GM12873 (cell line): Measurements from ENCODE around the gene ZC2HC1B.

Experiments
- TF ChIP-seq, protein P1 (sequence below): IDR thresholded peaks from 2 replicates; pipeline ENCODE4 v1.5.1; 2012; ENCODE audit warnings: low read depth, mild to moderate bottlenecking, moderate library complexity, low read length, control low read depth; ENCODE audit not compliant: insufficient read depth; ENCODE audit errors: missing control alignments

The ZC2HC1B gene, protein sequence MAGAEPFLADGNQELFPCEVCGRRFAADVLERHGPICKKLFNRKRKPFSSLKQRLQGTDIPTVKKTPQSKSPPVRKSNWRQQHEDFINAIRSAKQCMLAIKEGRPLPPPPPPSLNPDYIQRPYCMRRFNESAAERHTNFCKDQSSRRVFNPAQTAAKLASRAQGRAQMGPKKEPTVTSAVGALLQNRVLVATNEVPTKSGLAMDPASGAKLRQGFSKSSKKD

DNA sequence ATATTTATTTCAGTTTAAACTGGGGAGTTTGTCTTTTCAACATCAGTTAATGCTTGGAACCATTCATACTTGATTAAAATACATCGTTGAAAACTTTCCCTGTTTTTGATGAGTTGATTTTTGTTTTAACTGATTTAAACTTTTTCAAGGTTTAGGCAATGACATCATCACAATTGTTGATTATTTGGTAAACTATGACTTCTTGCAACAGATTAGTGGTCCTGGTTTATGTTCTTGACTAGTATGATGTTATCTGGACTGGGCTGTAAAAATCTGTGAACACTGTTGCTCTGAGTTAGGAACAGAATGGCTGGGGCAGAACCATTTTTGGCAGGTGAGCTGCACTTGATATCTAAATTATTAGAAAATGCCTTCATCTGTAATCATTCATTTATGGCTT, at the start of gene ZC2HC1B:
ZC2HC1B (plus strand) TSS at position 241 of the 400 bp plus-strand sequence; CDS start at position 307, 66 bp downstream.
- TF ChIP-seq, protein P1, sequence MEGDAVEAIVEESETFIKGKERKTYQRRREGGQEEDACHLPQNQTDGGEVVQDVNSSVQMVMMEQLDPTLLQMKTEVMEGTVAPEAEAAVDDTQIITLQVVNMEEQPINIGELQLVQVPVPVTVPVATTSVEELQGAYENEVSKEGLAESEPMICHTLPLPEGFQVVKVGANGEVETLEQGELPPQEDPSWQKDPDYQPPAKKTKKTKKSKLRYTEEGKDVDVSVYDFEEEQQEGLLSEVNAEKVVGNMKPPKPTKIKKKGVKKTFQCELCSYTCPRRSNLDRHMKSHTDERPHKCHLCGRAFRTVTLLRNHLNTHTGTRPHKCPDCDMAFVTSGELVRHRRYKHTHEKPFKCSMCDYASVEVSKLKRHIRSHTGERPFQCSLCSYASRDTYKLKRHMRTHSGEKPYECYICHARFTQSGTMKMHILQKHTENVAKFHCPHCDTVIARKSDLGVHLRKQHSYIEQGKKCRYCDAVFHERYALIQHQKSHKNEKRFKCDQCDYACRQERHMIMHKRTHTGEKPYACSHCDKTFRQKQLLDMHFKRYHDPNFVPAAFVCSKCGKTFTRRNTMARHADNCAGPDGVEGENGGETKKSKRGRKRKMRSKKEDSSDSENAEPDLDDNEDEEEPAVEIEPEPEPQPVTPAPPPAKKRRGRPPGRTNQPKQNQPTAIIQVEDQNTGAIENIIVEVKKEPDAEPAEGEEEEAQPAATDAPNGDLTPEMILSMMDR: no peak

DNA sequence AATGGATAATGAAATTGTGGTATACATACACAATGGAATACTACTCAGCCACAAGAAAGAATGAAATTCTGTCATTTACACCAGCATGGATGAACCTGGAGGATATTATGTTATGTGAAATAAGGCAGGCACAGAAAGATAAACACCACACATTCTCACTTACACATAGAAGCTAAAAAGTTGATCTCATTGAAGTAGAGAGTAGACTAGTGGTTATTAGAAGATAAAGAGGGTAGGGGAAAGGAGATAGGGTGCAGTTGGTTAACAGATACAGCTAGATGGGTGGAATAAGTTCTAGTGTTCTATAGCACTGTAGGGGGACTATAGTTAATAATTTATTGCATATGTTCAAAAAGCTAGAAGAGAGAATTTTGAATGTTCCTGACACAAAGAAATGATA, 46.7 kb upstream of the ZC2HC1B start:
- TF ChIP-seq, protein P1: no peak

GRCh38 chr6:143821359-143821758, 42.9 kb upstream of the ZC2HC1B start:
- TF ChIP-seq, protein P1: no peak

DNA sequence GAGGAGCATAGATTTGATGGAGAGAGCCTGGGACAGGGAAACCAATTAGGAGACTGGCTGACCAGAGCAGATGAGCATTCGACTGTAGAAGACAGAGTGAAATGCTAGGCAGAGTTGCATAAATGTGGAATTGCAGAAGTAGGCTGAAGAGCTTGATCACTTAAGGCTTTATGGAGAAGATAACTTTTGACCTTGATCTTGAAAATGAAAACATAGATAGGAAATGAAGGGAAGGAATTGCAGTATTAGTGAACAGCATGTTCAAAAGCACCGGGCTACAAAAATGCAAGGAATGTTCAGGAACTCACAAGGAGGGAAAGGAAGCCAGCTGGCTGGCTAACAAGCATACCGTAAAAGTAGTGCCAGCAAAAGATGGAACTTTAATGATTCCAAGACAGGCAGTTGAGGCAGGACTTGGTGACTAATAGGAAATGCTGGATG, 41.7 kb upstream of the ZC2HC1B start:
- TF ChIP-seq, protein P1: no peak

GRCh38 chr6:143823548-143823947, 40.7 kb upstream of the ZC2HC1B start:
- TF ChIP-seq, protein P1: no peak

DNA sequence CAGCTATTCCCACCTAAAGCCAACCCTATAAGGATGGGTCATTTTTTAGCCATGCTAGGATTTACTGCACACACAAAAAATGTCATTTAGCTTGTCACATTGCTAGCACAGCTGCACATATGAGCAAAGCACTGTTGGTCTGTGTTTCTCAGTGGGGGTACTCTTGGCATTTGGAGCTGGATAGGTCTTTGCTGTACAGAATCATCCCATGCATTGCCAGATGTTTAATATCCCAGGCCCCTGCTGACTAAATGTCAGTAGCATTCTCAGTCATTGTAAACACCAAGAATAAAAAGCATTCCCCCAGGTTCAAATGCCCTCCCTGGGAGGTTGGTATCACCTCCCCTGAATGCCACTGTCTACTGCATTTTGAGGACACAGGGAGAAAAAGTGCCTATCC, 35.7 kb upstream of the ZC2HC1B start:
- TF ChIP-seq, protein P1: no peak

DNA sequence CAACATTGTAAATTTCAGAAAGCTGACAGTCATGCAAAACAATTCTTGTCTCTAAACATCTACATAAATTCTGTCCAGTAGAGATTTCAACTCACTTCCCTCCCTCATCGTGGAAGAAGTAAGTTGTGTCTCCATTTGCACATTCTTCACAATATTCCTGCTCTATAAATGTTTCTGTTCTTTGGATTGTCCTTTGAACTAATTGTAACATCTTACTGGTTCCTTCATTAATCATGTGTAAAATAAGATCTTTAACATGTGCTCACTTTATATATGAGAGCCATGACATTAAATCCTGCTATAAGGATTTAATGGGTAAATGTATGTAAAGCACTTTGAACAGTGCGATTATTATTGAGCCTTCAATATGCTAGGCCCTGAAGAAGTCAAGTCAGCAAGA, 28.1 kb upstream of the ZC2HC1B start:
- TF ChIP-seq, protein P1: no peak
